ENCODE results near the gene FGF11.

DNA sequence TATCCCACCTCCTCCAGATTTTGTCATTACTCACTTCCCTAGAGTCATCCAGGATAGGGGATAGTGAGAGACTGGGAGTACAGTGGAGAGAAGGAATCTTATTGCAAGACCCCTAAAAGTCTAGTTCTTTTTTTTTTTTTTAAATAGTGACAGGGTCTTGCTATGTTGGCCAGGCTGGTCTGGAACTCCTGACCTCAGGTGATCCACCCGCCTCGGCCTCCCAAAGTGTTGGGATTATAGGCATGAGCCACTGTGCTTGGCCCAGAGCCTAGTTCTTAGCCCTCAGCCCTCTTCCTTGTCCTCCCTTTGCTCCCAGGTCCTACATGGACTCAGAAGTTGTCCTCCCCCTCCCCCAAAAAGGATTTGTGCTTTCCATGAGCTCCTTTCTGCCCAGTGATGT, 2.8 kb downstream of the FGF11 start:
- no peak for TF ChIP-seq POLR2A (IDR thresholded peaks at IDR 0.05)
- TF ChIP-seq, protein P1, sequence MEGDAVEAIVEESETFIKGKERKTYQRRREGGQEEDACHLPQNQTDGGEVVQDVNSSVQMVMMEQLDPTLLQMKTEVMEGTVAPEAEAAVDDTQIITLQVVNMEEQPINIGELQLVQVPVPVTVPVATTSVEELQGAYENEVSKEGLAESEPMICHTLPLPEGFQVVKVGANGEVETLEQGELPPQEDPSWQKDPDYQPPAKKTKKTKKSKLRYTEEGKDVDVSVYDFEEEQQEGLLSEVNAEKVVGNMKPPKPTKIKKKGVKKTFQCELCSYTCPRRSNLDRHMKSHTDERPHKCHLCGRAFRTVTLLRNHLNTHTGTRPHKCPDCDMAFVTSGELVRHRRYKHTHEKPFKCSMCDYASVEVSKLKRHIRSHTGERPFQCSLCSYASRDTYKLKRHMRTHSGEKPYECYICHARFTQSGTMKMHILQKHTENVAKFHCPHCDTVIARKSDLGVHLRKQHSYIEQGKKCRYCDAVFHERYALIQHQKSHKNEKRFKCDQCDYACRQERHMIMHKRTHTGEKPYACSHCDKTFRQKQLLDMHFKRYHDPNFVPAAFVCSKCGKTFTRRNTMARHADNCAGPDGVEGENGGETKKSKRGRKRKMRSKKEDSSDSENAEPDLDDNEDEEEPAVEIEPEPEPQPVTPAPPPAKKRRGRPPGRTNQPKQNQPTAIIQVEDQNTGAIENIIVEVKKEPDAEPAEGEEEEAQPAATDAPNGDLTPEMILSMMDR (IDR thresholded peaks at IDR 0.05) = no peak
- no peak for TF ChIP-seq EP300 (IDR thresholded peaks at IDR 0.05)
